Astrocyte of the cerebellum (primary cell): Measurements from ENCODE around the gene ASPRV1.

ENCODE experiments used
- DNase-seq: peaks from one replicate; pipeline ENCODE4 v3.0.0-alpha.2; 2011; ENCODE audit warnings: low read depth
- H3K4me3 ChIP-seq: 2 replicates; pipeline ENCODE4 v1.5.1; 2011; ENCODE audit warnings: mild to moderate bottlenecking, low read depth, low read length, moderate library complexity
- CTCF ChIP-seq: IDR thresholded peaks from 2 replicates; pipeline ENCODE4 v1.5.1; 2012; ENCODE audit warnings: low read length, low read depth, moderate library complexity, mild to moderate bottlenecking; ENCODE audit errors: missing control alignments
- in situ Hi-C: cut with HindIII; loops from 2 replicates; pipeline ENCODE4 v1.10.0; 2017; ENCODE audit warnings: low sequenced_read_pairs

Gene ASPRV1

GRCh38 chr2:69932596-69932922, 28.9 kb downstream of the ASPRV1 start:
- H3K4me3 ChIP-seq = no peak overlapping the region
- in situ Hi-C loops = loop anchor here (10.0 kb wide), 1 partner anchor 212 kb away; no protein-coding TSS in a partner anchor
- no peak for TF ChIP-seq CTCF
- DNase-seq = no peak

GRCh38 chr2:69931832-69932595, 29.4 kb downstream of the ASPRV1 start:
- in situ Hi-C loops = loop anchor here (10.0 kb wide), 1 partner anchor 213 kb away; no protein-coding TSS in a partner anchor
- no peak overlapping the region for H3K4me3 ChIP-seq
- TF ChIP-seq CTCF = no peak
- DNase-seq = no peak

GRCh38 chr2:69926849-69927515, 34.4 kb downstream of the ASPRV1 start:
- DNase-seq = no peak
- H3K4me3 ChIP-seq = no peak overlapping the region
- in situ Hi-C loops = no loop called here
- no peak for TF ChIP-seq CTCF

- no peak for TF ChIP-seq CTCF
- DNase-seq = no peak
- no peak overlapping the region for H3K4me3 ChIP-seq
- in situ Hi-C loops = no loop called here
Measured at GRCh38 chr2:69923116-69923515, 38.3 kb downstream of the ASPRV1 start.

- DNase-seq = no peak
- H3K4me3 ChIP-seq = no peak overlapping the region
- in situ Hi-C loops = loop anchor here (5.0 kb wide), 1 partner anchor 169 kb away; the partner anchor contains the start of gene PCBP1
- no peak for TF ChIP-seq CTCF
Measured at GRCh38 chr2:69918401-69918800, 43.0 kb downstream of the ASPRV1 start.

- DNase-seq = peak; percentile 60
- TF ChIP-seq CTCF = no peak
- in situ Hi-C loops = loop anchor here (5.0 kb wide), 1 partner anchor 169 kb away; the partner anchor contains the start of gene PCBP1
- no peak overlapping the region for H3K4me3 ChIP-seq
Measured at GRCh38 chr2:69917852-69918251, 43.6 kb downstream of the ASPRV1 start.
